IMR-90 (cell line): ENCODE measurements around the gene ATP9B.

Source experiments
- BHLHE40 ChIP-seq: fragments of 150-350 bp; IDR thresholded peaks from 2 replicates; pipeline ENCODE4 v1.6.1; 2016; ENCODE audit warnings: mild to moderate bottlenecking, low read depth, low read length
- CEBPB ChIP-seq: IDR thresholded peaks from 2 replicates; pipeline ENCODE4 v1.6.1; 2012; ENCODE audit warnings: low read depth, low read length, improper control_type of control experiment
- CTCF ChIP-seq: conservative IDR thresholded peaks from 2 replicates; pipeline ENCODE4 v1.5.1; 2012; ENCODE audit warnings: mild to moderate bottlenecking, low read depth, low read length, improper control_type of control experiment
- ELK1 ChIP-seq: fragments of 150-350 bp; IDR thresholded peaks from 2 replicates; pipeline ENCODE4 v1.6.1; 2016; ENCODE audit warnings: low read depth, mild to moderate bottlenecking, low read length, moderate library complexity, borderline replicate concordance
- MAFK ChIP-seq: IDR thresholded peaks from 2 replicates; pipeline ENCODE4 v1.6.1; 2012; ENCODE audit warnings: low read depth, low read length, improper control_type of control experiment
- POLR2A ChIP-seq: IDR thresholded peaks from 2 replicates; pipeline ENCODE4 v1.6.1; 2012; ENCODE audit warnings: mild to moderate bottlenecking, low read depth, low read length
- RCOR1 ChIP-seq: IDR thresholded peaks from 2 replicates; pipeline ENCODE4 v1.6.1; 2012; ENCODE audit warnings: mild to moderate bottlenecking, low read length, improper control_type of control experiment; ENCODE audit not compliant: insufficient replicate concordance
- SMC3 ChIP-seq: fragments of 150-350 bp; IDR thresholded peaks from 2 replicates; pipeline ENCODE4 v1.6.1; 2016; ENCODE audit warnings: low read depth, mild to moderate bottlenecking, antibody characterized with exemption, low read length, moderate library complexity
- USF2 ChIP-seq: fragments of 150-350 bp; IDR thresholded peaks from 2 replicates; pipeline ENCODE4 v1.6.1; 2017; ENCODE audit warnings: mild to moderate bottlenecking, antibody characterized with exemption, low read length, low read depth

GRCh38 chr18:79030680-79031079 lies 38.5 kb upstream of the ATP9B start:
- TF ChIP-seq CTCF = no peak
- TF ChIP-seq BHLHE40 = no peak
- TF ChIP-seq MAFK = no peak
- no peak for TF ChIP-seq POLR2A
- TF ChIP-seq RCOR1 = no peak
- no peak for TF ChIP-seq ELK1
- TF ChIP-seq SMC3 = no peak
- TF ChIP-seq CEBPB = no peak
- no peak for TF ChIP-seq USF2
